T47D (cell line): ENCODE data around the gene GARS1.

Source experiments
- DNase-seq, 2 experiments: peaks; one replicate each; pipeline versions ENCODE4 v3.0.0 to v3.0.0-alpha.2; 2011 to 2012; ENCODE audit warnings: low read depth in 1 of 2, low spot score in 1 of 2
- JUND ChIP-seq: IDR thresholded peaks from 2 replicates; pipeline ENCODE4 v1.6.1; 2012; ENCODE audit warnings: low read depth
- in situ Hi-C: cut with HindIII; loops from 2 replicates; pipeline ENCODE4 v1.10.0; 2016; ENCODE audit warnings: low sequenced_read_pairs, low pct_unique_long_range_greater_than_20kb

The GARS1 gene, protein sequence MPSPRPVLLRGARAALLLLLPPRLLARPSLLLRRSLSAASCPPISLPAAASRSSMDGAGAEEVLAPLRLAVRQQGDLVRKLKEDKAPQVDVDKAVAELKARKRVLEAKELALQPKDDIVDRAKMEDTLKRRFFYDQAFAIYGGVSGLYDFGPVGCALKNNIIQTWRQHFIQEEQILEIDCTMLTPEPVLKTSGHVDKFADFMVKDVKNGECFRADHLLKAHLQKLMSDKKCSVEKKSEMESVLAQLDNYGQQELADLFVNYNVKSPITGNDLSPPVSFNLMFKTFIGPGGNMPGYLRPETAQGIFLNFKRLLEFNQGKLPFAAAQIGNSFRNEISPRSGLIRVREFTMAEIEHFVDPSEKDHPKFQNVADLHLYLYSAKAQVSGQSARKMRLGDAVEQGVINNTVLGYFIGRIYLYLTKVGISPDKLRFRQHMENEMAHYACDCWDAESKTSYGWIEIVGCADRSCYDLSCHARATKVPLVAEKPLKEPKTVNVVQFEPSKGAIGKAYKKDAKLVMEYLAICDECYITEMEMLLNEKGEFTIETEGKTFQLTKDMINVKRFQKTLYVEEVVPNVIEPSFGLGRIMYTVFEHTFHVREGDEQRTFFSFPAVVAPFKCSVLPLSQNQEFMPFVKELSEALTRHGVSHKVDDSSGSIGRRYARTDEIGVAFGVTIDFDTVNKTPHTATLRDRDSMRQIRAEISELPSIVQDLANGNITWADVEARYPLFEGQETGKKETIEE

DNA sequence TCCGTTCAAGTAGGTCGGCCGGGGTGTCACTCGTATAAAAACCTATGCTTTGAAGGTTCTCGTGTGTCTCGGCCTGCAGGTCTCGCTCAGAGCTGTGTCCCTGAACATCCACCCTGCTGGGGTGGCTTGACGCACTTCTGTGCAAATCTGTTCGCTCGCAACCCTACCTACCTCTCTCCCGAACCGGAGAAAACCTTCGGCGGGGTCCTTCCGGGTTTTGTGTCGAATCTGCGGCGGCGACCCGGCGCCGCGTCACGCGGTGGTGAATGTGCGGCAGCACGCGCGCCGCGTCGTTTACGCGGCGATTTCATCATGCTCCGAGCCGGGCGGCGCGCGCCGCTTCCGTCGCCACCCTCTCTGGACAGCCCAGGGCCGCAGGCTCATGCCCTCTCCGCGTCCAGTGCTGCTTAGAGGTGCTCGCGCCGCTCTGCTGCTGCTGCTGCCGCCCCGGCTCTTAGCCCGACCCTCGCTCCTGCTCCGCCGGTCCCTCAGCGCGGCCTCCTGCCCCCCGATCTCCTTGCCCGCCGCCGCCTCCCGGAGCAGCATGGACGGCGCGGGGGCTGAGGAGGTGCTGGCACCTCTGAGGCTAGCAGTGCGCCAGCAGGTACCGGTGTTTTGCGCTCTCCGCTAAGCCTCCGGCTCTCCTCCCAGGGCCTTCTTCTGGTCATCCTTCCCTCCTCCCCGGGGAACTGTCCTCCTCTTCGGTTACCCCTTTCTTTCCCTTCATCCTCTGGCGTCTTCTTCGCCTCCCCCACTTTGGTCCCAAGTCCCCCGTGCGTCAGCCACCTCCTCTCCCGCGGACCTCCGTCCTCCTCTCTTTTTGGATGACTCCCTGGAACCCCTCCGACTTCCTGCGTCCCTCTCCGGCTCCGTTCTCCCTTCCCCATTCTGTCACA, at the start of gene GARS1:
Gene GARS1 (plus strand): TSS at position 339 of the 896 bp plus-strand sequence. CDS start 44 bp downstream, at position 383.
- in situ Hi-C loops, result no loop called here
- DNase-seq, result peak; percentile 80 to 95
- TF ChIP-seq JUND, result no peak

DNA sequence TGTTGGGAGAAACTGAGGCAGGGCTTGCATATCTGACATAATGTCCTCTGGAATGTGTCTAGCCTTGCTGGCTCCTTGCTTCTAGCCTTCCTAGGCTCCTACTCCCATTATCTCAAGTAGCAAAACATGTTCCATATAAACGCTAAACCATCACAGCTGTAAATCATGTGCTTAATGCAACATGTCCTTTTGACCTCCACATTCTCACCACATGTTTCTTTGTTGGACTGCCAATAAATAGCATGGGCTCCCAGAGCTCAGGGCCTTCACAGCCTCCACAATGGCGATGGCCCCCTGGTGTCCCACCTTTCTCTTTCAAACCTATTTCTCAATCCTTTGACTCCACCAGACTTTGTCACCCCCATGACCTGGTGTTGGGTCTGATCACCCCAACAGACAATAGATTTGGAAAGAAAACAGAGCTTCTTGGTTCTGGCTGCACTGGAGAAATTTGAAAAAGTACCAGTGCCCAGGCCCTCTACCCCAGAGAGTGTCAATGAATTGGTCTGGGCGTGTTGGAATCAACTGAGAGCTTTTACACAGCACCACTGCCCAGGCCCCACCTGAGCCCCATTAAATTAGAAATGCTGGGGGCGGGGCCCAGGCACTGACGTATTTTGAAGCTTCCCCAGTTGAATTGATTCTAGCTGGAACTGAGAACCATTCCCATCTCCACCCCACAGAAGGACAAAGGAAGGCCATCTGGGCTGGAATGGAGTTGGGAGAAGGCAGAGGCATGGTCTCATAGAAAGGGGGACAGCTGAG, 48.7 kb upstream of the GARS1 start:
- no peak for TF ChIP-seq JUND
- DNase-seq, result no peak
- in situ Hi-C loops, result no loop called here

DNA sequence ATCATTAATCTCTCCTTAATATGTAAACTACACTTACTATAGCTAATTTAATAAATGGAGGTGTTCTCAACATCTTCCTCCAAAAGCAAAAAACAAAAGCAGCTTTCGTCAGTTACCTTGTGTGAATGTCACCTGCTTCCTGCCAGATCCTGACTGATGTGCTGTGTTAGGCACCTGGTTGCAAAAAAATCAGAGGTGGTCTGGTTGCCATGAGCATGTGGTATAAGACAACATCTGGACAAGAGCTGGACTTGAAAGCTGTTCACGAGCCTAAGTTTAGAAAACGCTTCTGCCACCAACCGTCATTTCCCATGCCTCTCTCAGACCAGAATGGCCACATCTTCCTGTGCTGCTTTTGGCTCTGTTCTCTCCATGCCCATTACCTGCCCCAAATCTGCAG, 48.1 kb upstream of the GARS1 start:
- TF ChIP-seq JUND, result no peak
- no peak for DNase-seq
- in situ Hi-C loops, result no loop called here

DNA sequence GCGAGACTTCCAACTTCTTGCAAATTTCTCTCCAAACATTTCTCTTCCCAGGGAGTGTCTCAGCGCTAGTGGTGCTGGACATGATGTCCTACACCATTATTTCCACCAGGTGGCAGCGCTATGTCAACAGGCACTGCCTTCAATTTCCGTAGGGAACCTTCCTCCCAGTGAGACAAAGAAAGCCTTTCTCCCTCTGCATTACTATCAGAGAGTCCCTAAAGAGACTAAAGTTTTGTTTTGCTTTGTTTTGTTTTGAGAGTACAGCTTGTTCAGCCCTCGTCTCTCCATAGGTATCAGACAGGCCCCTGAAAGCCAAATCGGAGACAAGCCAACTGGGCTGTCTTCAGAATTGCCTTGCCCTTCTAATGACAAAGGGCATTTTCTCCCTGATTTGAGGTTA, 45.8 kb upstream of the GARS1 start:
- in situ Hi-C loops, result no loop called here
- TF ChIP-seq JUND, result no peak
- peak; percentile 74 to 88 for DNase-seq

DNA sequence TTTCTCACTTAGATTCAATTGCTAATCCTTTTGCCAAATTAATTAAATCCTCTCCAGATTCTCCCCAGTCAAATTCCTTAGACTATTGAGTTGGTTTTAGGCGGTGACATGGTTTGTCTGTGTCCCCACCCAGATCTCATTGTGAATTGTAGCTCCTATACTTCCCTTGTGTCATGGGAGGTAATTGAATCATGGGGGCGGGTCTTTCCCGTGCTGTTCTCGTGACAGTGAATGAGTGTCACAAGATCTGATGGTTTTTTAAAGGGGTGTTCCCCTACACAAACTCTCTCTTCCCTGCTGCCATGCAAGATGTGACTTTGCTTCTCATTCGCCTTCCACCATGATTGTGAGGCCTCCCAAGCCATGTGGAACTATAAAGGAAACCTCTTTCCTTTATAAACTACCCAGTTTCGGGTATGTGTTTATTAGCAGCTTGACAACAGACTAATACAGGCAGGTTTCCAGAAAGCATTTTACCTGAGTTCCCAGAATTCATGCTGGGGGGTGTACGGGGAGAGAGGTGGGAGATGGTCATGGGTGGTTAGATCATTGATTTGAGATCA, 44.7 kb upstream of the GARS1 start:
- no peak for DNase-seq
- in situ Hi-C loops, result no loop called here
- TF ChIP-seq JUND, result no peak

DNA sequence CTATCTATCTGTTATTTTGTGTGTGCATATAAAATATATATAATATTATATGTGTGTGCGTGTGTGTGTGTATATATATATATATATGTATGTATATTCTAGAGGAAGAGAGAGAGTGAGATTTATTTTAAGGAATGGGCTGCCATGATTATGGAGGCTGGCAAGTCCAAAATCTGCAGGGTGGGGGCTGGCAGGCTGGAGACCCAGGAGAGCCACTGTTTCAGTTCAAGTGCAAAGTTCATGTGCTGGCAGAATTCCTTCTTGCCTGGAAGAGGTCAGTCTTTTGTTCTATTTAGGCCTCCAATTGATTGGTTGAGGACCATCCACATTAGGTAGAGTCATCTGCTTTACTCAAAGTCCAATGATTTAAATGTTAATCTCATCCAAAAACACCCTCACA, 42.3 kb upstream of the GARS1 start:
- no peak for TF ChIP-seq JUND
- DNase-seq, result no peak
- in situ Hi-C loops, result no loop called here

DNA sequence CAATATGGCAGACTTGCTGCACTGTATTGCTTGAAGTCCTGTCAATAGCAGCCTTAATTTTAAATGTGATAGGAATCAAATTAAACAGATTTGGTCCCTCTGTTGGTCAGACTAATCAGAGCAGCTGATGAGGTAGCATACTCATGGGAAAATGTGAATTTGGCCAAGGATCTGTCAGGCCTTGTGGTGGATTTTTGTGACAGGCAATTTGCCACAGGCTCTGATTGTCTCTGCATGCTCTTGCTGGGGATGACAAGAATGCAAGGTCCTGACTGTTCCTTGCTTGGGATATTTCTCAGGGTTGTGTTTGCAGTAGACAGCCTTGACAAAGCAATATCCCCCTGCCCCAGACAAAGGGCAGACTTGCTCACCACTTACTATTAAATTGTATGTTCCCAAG, 41.5 kb upstream of the GARS1 start:
- in situ Hi-C loops, result no loop called here
- no peak for TF ChIP-seq JUND

DNA sequence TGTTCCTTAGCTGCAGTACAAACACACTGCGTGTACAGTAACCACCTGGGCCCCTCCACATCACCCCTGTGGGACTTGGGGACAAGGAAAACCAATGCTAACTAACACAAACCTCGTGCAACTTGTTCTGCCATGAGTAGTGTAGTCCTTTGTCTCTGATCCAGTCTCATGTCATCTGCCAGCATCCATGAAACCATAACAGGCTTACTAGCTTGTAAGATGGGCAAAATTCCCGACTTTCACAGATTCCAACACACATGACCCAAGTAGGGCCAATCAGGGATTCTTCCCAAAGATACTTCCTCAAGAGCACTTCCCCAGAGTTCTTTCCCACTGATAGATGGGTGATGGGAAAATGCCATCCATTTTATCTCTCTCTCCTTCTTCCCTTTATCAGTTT, 41.1 kb upstream of the GARS1 start:
- in situ Hi-C loops, result no loop called here

More for the DNA sequence above, 41.5 kb upstream of the GARS1 start:
- DNase-seq, result no peak

DNA sequence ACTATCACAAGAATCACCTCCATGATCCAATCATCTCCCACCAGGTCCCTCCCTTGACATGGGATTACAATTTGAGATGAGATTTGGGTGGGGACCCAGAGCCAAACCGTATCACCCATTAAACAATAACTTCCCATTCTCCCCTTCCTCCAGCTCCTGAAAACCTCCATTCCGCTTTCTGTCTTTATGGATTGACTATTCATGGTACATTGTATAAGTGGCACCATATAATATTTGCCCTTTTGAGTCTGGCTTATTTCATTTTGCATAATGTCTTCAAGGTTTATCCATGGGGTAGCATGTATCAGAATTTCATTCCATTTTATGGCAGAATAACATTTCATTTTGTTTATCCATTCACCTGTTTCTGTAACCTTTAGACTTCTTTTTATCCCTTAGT, 39.2 kb upstream of the GARS1 start:
- in situ Hi-C loops, result no loop called here

More for the DNA sequence above, 41.1 kb upstream of the GARS1 start:
- no peak for DNase-seq
- no peak for TF ChIP-seq JUND

DNA sequence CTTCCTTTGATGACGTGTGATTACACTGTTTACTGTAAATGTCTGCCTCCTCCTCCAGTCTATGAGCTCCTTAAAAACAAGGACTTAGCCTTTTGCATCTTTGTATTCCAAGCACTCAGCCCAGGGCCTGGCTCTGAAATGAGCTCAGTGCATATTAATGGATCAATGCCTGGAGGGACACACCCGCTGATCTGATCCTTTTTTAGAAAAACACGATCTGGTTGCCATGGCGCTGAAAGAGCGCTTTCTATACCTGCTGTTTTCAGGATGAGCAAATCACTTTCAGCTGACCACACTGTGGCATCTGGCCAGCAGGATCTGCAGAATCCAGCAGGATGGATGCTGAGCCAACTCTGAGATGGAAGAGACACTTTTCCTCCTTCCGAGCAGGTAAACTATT, 37.8 kb upstream of the GARS1 start:
- TF ChIP-seq JUND, result no peak
- in situ Hi-C loops, result no loop called here
- DNase-seq, result no peak

More for the DNA sequence above, 39.2 kb upstream of the GARS1 start:
- no peak for TF ChIP-seq JUND
- no peak for DNase-seq

DNA sequence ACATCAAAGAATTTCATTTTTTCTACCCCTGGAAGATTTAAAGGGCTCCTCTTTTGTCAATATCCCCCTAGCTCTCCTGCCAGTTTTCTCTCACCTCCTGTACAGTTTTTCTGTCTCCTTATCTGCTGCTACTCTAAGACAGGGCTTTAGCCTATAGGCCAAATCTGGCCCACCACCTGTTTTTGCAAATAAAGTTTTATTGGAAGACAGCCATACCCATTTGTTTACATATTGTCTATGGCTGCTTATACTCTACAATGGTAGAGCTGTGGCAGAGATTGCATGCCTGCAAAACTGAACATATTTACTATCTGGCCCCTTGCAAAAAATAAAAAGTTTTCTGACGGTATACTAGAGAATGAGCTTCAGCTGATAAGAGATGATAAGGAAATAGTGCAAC, 37.4 kb upstream of the GARS1 start:
- no peak for DNase-seq

More for the DNA sequence above, 37.4 kb upstream of the GARS1 start:
- in situ Hi-C loops, result no loop called here
- no peak for TF ChIP-seq JUND
